ENCODE measurements around the gene OR51I2.

The OR51I2 gene

GRCh38 chr11:5449023-5449422 is at the start of gene OR51I2:
OR51I2 (plus strand) TSS chr11:5449323; CDS start chr11:5453489, 4,166 bp downstream.
- H3K9me3 ChIP-seq (ENCODE audit: control insufficient read depth, insufficient read depth, low read depth, low read length) = no peaks in the 10 kb centered on the region
- ChIA-PET POLR2A (no interaction called here), CTCF (interaction anchor here (1.1 to 1.5 kb wide), 2 partner anchors 28 to 914 kb away, joined by 3 to 4 read pairs; no protein-coding TSS in a partner anchor)
- no peak within 1 kb of the TSS for H3K27ac ChIP-seq (ENCODE audit: extremely low read depth, low read depth, low read length)
- TF ChIP-seq ZNF571 (tag by site-specific recombination; IDR thresholded peaks at IDR 0.05) (no peak), CTCF (tag by site-specific recombination; IDR thresholded peaks at IDR 0.05) (no peak), ZNF19 (tag by site-specific recombination; IDR thresholded peaks at IDR 0.05; ENCODE audit: low read depth) (no peak), ZNF692 (tag by site-specific recombination; IDR thresholded peaks at IDR 0.05) (no peak), ZNF404 (tag by site-specific recombination; IDR thresholded peaks at IDR 0.05) (no peak)
- H3K4me3 ChIP-seq (ENCODE audit: low read depth, low read length) = no peak within 1 kb of the TSS
- no peaks in the 10 kb centered on the region for H3K36me3 ChIP-seq (ENCODE audit: control insufficient read depth in 2 of 2, insufficient read depth in 1 of 2, low read length in 2 of 2)
- H3K4me1 ChIP-seq (ENCODE audit: control insufficient read depth, insufficient read depth, low read length) = no peaks in the 10 kb centered on the region

GRCh38 chr11:5405173-5405572 is 44.0 kb upstream of the OR51I2 start:
- no peak overlapping the region for H3K4me3 ChIP-seq (ENCODE audit: low read depth, low read length)
- H3K27ac ChIP-seq (ENCODE audit: extremely low read depth, low read depth, low read length) = no peak overlapping the region
- H3K4me1 ChIP-seq (ENCODE audit: control insufficient read depth, insufficient read depth, low read length) = no peaks in the 10 kb centered on the region
- H3K9me3 ChIP-seq (ENCODE audit: control insufficient read depth, insufficient read depth, low read depth, low read length) = no peaks in the 10 kb centered on the region
- TF ChIP-seq ZNF521 (tag by site-specific recombination; IDR thresholded peaks at IDR 0.05) = no peak
- no peak for TF ChIP-seq ZBTB20 (tag by site-specific recombination; IDR thresholded peaks at IDR 0.05)
- no peak for TF ChIP-seq MYNN (tag by site-specific recombination; IDR thresholded peaks at IDR 0.05; ENCODE audit: borderline replicate concordance)
- TF ChIP-seq ZNF514 (tag by site-specific recombination; IDR thresholded peaks at IDR 0.05) = no peak
- TF ChIP-seq ZBTB44 (tag by site-specific recombination; IDR thresholded peaks at IDR 0.05) = no peak
- TF ChIP-seq ZNF239 (tag by site-specific recombination; IDR thresholded peaks at IDR 0.05) = no peak
- TF ChIP-seq ZNF18 (tag by site-specific recombination; IDR thresholded peaks at IDR 0.05) = no peak
- no peak for TF ChIP-seq BCL6B (tag by site-specific recombination; IDR thresholded peaks at IDR 0.05)
- no peak for TF ChIP-seq ZNF473 (tag by site-specific recombination; IDR thresholded peaks at IDR 0.05)
- TF ChIP-seq SCRT2 (tag by site-specific recombination; IDR thresholded peaks at IDR 0.05) = no peak
- POLR2A ChIA-PET = no interaction called here
- no peaks in the 10 kb centered on the region for H3K36me3 ChIP-seq (ENCODE audit: control insufficient read depth in 2 of 2, insufficient read depth in 1 of 2, low read length in 2 of 2)
- CTCF ChIA-PET = no interaction called here

Data from HEK293 (cell line).